ENCODE data around the gene CUX1. TPM values are rescaled to one million over a fixed set of nuclear protein-coding genes. Genes with fewer than 3 reads are reported as not detected.

The CUX1 gene
- total and polyA plus RNA-seq, 10 of the 15 experiments (the other 5 are each of a cell fraction or from before 2014, with no cell fraction given) = 6.1 to 48.6 (median 25.9) TPM

GRCh38 chr7:102191556-102192379, 374.3 kb downstream of the CUX1 start (continued):
- TF ChIP-seq PBX3 (IDR thresholded peaks at IDR 0.05; ENCODE audit: insufficient replicate concordance, low read depth, low read length) (no peak), ZNF24 (IDR thresholded peaks at IDR 0.05) (no peak)

- RAD21 ChIA-PET (ENCODE audit: unreplicated experiment) = no interaction called here
- Histone ChIP-seq H3K79me2 (ENCODE audit: control insufficient read depth, insufficient read depth, low read length) (no peaks in the 10 kb centered on the region), H4K20me1 (ENCODE audit: control insufficient read depth, insufficient read depth) (no peaks in the 10 kb centered on the region), H3K36me3 (ENCODE audit: control insufficient read depth in 2 of 2, insufficient read depth in 2 of 2, low read length in 1 of 2) (peaks cover 9 to 22% of the 10 kb centered on the region in 2 experiments; a peak in 3 of 4 replicates), H3K27ac (ENCODE audit: control insufficient read depth, insufficient read depth) (no peak overlapping the region), H3K4me1 (ENCODE audit: control insufficient read depth, insufficient read depth, low read length) (no peaks in the 10 kb centered on the region), H3K4me2 (ENCODE audit: control insufficient read depth, insufficient read depth) (no peak overlapping the region), H3K4me3 (no peak overlapping the region), H2AFZ (ENCODE audit: control insufficient read depth, low read depth, low read length) (no peak overlapping the region), H3K9me3 (replicated peaks; ENCODE audit: control insufficient read depth, insufficient read depth, low read length) (no peaks in the 10 kb centered on the region), H3K9ac (ENCODE audit: control insufficient read depth, insufficient read depth, low read length) (no peak overlapping the region), H3K27me3 (replicated peaks in 1 of 2; ENCODE audit: control insufficient read depth in 2 of 2, insufficient read depth in 2 of 2, low read length in 1 of 2) (no peaks in the 10 kb centered on the region)
- intact Hi-C loops (cut with micrococcal nuclease; ENCODE audit: unreplicated experiment) (no loop called here), in situ Hi-C loops (cut with MboI) (no loop called here)
- ATAC-seq (no peak), DNase-seq (ENCODE audit: low read depth, low spot score) (no peak), FAIRE-seq (no peak)
- 98% methylated on average over 3 of the region's 3 CpGs for WGBS (ENCODE audit: insufficient coverage, insufficient replicate concordance, low lambda C conversion rate, missing lambda C conversion rate)
- BruUV-seq (replicated peaks) = no TSS peak
- CTCF ChIA-PET = no interaction called here
- POLR2A ChIA-PET = no interaction called here
- SMC1A ChIA-PET (ENCODE audit: uncharacterized antibody, unreplicated experiment) = no interaction called here
- TF ChIP-seq CBX3 (IDR thresholded peaks at IDR 0.05; ENCODE audit: borderline replicate concordance, low read depth) = no peak
- no peak for TF ChIP-seq SPI1 (IDR thresholded peaks at IDR 0.05; ENCODE audit: borderline replicate concordance, insufficient read depth, low read depth, low read length)
- TF ChIP-seq RAD51 (IDR thresholded peaks at IDR 0.05) = no peak
- no peak for TF ChIP-seq TCF7 (IDR thresholded peaks at IDR 0.05; ENCODE audit: borderline replicate concordance)
- TF ChIP-seq, protein P1, sequence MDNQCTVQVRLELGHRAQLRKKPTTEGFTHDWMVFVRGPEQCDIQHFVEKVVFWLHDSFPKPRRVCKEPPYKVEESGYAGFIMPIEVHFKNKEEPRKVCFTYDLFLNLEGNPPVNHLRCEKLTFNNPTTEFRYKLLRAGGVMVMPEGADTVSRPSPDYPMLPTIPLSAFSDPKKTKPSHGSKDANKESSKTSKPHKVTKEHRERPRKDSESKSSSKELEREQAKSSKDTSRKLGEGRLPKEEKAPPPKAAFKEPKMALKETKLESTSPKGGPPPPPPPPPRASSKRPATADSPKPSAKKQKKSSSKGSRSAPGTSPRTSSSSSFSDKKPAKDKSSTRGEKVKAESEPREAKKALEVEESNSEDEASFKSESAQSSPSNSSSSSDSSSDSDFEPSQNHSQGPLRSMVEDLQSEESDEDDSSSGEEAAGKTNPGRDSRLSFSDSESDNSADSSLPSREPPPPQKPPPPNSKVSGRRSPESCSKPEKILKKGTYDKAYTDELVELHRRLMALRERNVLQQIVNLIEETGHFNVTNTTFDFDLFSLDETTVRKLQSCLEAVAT (IDR thresholded peaks at IDR 0.05) = no peak
- TF ChIP-seq GATAD2B (conservative IDR thresholded peaks at IDR 0.05; ENCODE audit: low read depth) = no peak
- TF ChIP-seq SUPT20H (IDR thresholded peaks at IDR 0.05; ENCODE audit: borderline replicate concordance, control insufficient read depth, low read depth, low read length) = no peak
- no peak for TF ChIP-seq ZNF622 (IDR thresholded peaks at IDR 0.05)
- TF ChIP-seq HDGF (IDR thresholded peaks at IDR 0.05) = no peak
- TF ChIP-seq ZBTB11 (CRISPR knock-in tag; IDR thresholded peaks at IDR 0.05) = no peak
- TF ChIP-seq IKZF2 (IDR thresholded peaks at IDR 0.05) = no peak
Observed at GRCh38 chr7:102192790-102193189, 375.4 kb downstream of the CUX1 start.
